Parathyroid adenoma (tissue), 2 donors: ENCODE data around the gene KANK2.
"Not testable (repeated sequence)": the region's sequence is repeated elsewhere in the genome, so short reads cannot be mapped to it uniquely, and the experiment has no call there.

Source experiments
- H2AFZ ChIP-seq: fragments of 300-600 bp; sonication (generic); one replicate; pipeline ENCODE4 v1.7.0; 2017; ENCODE audit warnings: antibody characterized with exemption, mild to moderate bottlenecking
- H3K27ac ChIP-seq: fragments of 300-600 bp; sonication (generic); one replicate; pipeline ENCODE4 v1.7.0; 2017
- H3K27me3 ChIP-seq: fragments of 300-600 bp; sonication (generic); one replicate; pipeline ENCODE4 v1.7.0; 2017; ENCODE audit warnings: low read length; ENCODE audit not compliant: control insufficient read depth, insufficient read depth
- H3K36me3 ChIP-seq: fragments of 300-600 bp; sonication (generic); one replicate; pipeline ENCODE4 v1.7.0; 2017; ENCODE audit warnings: low read length; ENCODE audit not compliant: control insufficient read depth, insufficient read depth
- H3K4me1 ChIP-seq: fragments of 300-600 bp; sonication (generic); one replicate; pipeline ENCODE4 v1.7.0; 2017; ENCODE audit warnings: control low read depth
- H3K4me2 ChIP-seq: fragments of 300-600 bp; sonication (generic); one replicate; pipeline ENCODE4 v1.7.0; 2017; ENCODE audit warnings: low read length
- H3K4me3 ChIP-seq: fragments of 300-600 bp; sonication (generic); one replicate; pipeline ENCODE4 v1.7.0; 2017; ENCODE audit warnings: low read depth, low read length
- H3K79me2 ChIP-seq: fragments of 300-600 bp; sonication (generic); one replicate; pipeline ENCODE4 v1.7.0; 2017; ENCODE audit warnings: control low read depth
- H3K9ac ChIP-seq: fragments of 300-600 bp; sonication (generic); one replicate; pipeline ENCODE4 v1.7.0; 2017; ENCODE audit warnings: mild to moderate bottlenecking
- H3K9me3 ChIP-seq: fragments of 300-600 bp; sonication (generic); one replicate; pipeline ENCODE4 v1.7.0; 2017; ENCODE audit warnings: low read length; ENCODE audit not compliant: control insufficient read depth
- CTCF ChIP-seq: fragments of 300-600 bp; sonication (generic); IDR thresholded peaks from one replicate; pipeline ENCODE4 v1.7.0; 2017; ENCODE audit warnings: antibody characterized with exemption, mild to moderate bottlenecking
- donor health status: primary hyperparathyroidism.

The KANK2 gene

GRCh38 chr19:11142528-11143171, 54.7 kb downstream of the KANK2 start:
- no peak for TF ChIP-seq CTCF
- H3K79me2 ChIP-seq, result no peaks in the 10 kb centered on the region
- H3K27ac ChIP-seq, result peak overlapping the region; percentile 82
- peaks cover 18% of the 10 kb centered on the region for H3K4me1 ChIP-seq
- no peak overlapping the region for H3K9ac ChIP-seq
- no peaks in the 10 kb centered on the region for H3K9me3 ChIP-seq
- no peak overlapping the region for H3K4me2 ChIP-seq
- no peak overlapping the region for H3K4me3 ChIP-seq
- no peaks in the 10 kb centered on the region for H3K36me3 ChIP-seq
- H2AFZ ChIP-seq, result peak overlapping the region; percentile 96
- H3K27me3 ChIP-seq, result no peaks in the 10 kb centered on the region

GRCh38 chr19:11141937-11142527, 55.3 kb downstream of the KANK2 start:
- peaks cover 20% of the 10 kb centered on the region for H3K4me1 ChIP-seq
- H3K27me3 ChIP-seq, result no peaks in the 10 kb centered on the region
- no peak for TF ChIP-seq CTCF
- H3K79me2 ChIP-seq, result no peaks in the 10 kb centered on the region
- H3K9me3 ChIP-seq, result no peaks in the 10 kb centered on the region
- no peak overlapping the region for H3K4me3 ChIP-seq
- H3K36me3 ChIP-seq, result no peaks in the 10 kb centered on the region
- H2AFZ ChIP-seq, result peak overlapping the region; percentile 96
- no peak overlapping the region for H3K9ac ChIP-seq
- no peak overlapping the region for H3K4me2 ChIP-seq
- peak overlapping the region; percentile 82 for H3K27ac ChIP-seq

GRCh38 chr19:11140896-11141295, 56.4 kb downstream of the KANK2 start:
- no peaks in the 10 kb centered on the region for H3K79me2 ChIP-seq
- H3K36me3 ChIP-seq, result no peaks in the 10 kb centered on the region
- no peak overlapping the region for H2AFZ ChIP-seq
- H3K9ac ChIP-seq, result no peak overlapping the region
- H3K27ac ChIP-seq, result no peak overlapping the region
- peaks cover 20% of the 10 kb centered on the region for H3K4me1 ChIP-seq
- no peak overlapping the region for H3K4me3 ChIP-seq
- H3K4me2 ChIP-seq, result no peak overlapping the region
- no peak for TF ChIP-seq CTCF
- no peaks in the 10 kb centered on the region for H3K27me3 ChIP-seq
- H3K9me3 ChIP-seq, result no peaks in the 10 kb centered on the region

- H3K79me2 ChIP-seq, H3K9ac ChIP-seq, H3K27me3 ChIP-seq, H3K36me3 ChIP-seq, H3K4me3 ChIP-seq, H3K27ac ChIP-seq, H3K9me3 ChIP-seq, H3K4me2 ChIP-seq, H2AFZ ChIP-seq: not testable (repeated sequence)
- peaks cover 20% of the 10 kb centered on the region for H3K4me1 ChIP-seq
Observed at GRCh38 chr19:11140023-11140538, 57.3 kb downstream of the KANK2 start.

- Histone ChIP-seq H3K4me1 (peaks cover 20% of the 10 kb centered on the region), H3K79me2 (no peaks in the 10 kb centered on the region), H2AFZ (peak overlapping the region; percentile 11), H3K9me3 (no peaks in the 10 kb centered on the region), H3K4me2 (no peak overlapping the region), H3K27me3 (no peaks in the 10 kb centered on the region), H3K27ac (peak overlapping the region; percentile 42), H3K36me3 (no peaks in the 10 kb centered on the region), H3K9ac (no peak overlapping the region), H3K4me3 (no peak overlapping the region)
- TF ChIP-seq CTCF, result no peak
Observed at GRCh38 chr19:11138601-11139300, 58.6 kb downstream of the KANK2 start.
